ENCODE data around the gene B4GALT6. TPM values are rescaled to one million over a fixed set of nuclear protein-coding genes. Genes with fewer than 3 reads are reported as not detected.
A peak's percentile ranks its signal among the peaks of the same experiment; 100 is the strongest.

B4GALT6 gene
- total RNA-seq, 1 donor from 2014 or later: 3.4 TPM

GRCh38 chr18:31658670-31659575 is 25.5 kb downstream of the B4GALT6 start:
- peak; percentile 79 for DNase-seq

- no peak for DNase-seq
Observed at GRCh38 chr18:31657823-31658669, 26.3 kb downstream of the B4GALT6 start.

- DNase-seq: no peak
Observed at GRCh38 chr18:31656754-31657153, 27.6 kb downstream of the B4GALT6 start.

GRCh38 chr18:31655354-31655753 is 29.0 kb downstream of the B4GALT6 start:
- DNase-seq: no peak

GRCh38 chr18:31652877-31653276 is 31.5 kb downstream of the B4GALT6 start:
- DNase-seq: no peak

GRCh38 chr18:31652357-31652756 is 32.0 kb downstream of the B4GALT6 start:
- DNase-seq: no peak

GRCh38 chr18:31651369-31651768 is 33.0 kb downstream of the B4GALT6 start:
- DNase-seq: no peak

GRCh38 chr18:31649978-31650719 is 34.2 kb downstream of the B4GALT6 start:
- no peak for DNase-seq

GRCh38 chr18:31649449-31649848 is 34.9 kb downstream of the B4GALT6 start:
- no peak for DNase-seq

GRCh38 chr18:31648966-31649429 is 35.4 kb downstream of the B4GALT6 start:
- DNase-seq: peak; percentile 51

- DNase-seq: no peak
Observed at GRCh38 chr18:31648458-31648857, 35.9 kb downstream of the B4GALT6 start.

- DNase-seq: no peak
Observed at GRCh38 chr18:31647127-31647753, 37.1 kb downstream of the B4GALT6 start.

- DNase-seq: no peak
Observed at GRCh38 chr18:31646332-31647126, 37.9 kb downstream of the B4GALT6 start.

- no peak for DNase-seq
Observed at GRCh38 chr18:31645411-31645810, 39.0 kb downstream of the B4GALT6 start.

- no peak for DNase-seq
Observed at GRCh38 chr18:31643003-31643402, 41.4 kb downstream of the B4GALT6 start.

- no peak for DNase-seq
Observed at GRCh38 chr18:31637445-31637844, 46.9 kb downstream of the B4GALT6 start.

GRCh38 chr18:31636387-31636786 is 48.0 kb downstream of the B4GALT6 start:
- no peak for DNase-seq

- no peak for DNase-seq
Observed at GRCh38 chr18:31634331-31634713, 50.1 kb downstream of the B4GALT6 start.

- DNase-seq: no peak
Observed at GRCh38 chr18:31633392-31634330, 50.7 kb downstream of the B4GALT6 start.

GRCh38 chr18:31632356-31632755 is 52.0 kb downstream of the B4GALT6 start:
- no peak for DNase-seq
